Fibroblast of skin of right biceps (primary cell): ENCODE results near the gene STAT6.

ENCODE experiments used
- DNase-seq: peaks from one replicate; pipeline ENCODE4 v3.0.0-alpha.2; 2013

Gene STAT6

GRCh38 chr12:57046086-57046791 is 64.9 kb downstream of the STAT6 start:
- DNase-seq = no peak
